Measurements from ENCODE around the gene RBM10. TPM values are rescaled to one million over a fixed set of nuclear protein-coding genes. Genes with fewer than 3 reads are reported as not detected.

RBM10 gene
- total and polyA plus RNA-seq, 9 of the 15 experiments (the other 6 are each of a cell fraction or from before 2014, with no cell fraction given) = 1.1 to 61.7 (median 31.5) TPM

DNA sequence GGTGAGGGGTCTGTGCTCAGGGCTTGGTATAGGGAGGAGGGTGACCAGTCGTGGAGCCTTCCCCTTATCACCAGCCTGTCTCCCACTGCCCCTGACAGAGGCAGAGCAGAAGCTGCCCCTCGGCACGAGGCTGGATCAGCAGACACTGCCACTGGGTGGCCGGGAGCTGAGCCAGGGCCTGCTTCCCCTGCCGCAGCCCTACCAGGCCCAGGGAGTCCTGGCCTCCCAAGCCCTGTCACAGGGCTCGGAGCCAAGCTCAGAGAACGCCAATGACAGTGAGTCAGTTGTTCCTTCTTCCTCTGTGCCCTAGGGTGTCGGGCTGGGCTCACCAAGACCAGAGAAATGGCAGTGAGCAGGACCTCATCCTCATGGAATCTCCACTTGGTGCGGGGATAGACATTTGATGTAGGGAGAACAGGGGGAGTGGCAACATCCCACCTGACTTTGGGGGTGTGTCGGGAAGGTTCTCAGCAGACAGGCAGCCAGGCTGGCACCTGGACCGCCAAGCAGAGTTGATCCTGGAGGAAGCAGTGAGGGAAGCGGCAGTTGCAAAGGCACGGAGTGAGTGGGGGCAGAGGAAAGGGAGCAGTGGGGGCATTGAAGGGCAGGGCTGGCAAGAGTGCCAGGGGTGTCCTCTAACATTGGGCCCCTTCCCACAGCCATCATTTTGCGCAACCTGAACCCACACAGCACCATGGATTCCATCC lies 34.4 kb downstream of the RBM10 start:
- Histone ChIP-seq H3K36me3 (ENCODE audit: control insufficient read depth, insufficient read depth, low read length) (peaks cover 78% of the 10 kb centered on the region; the same call in 2 of the 3 replicates), H3K9me1 (ENCODE audit: control insufficient read depth, insufficient read depth, low read length) (no peaks in the 10 kb centered on the region), H3K79me2 (ENCODE audit: control insufficient read depth, insufficient read depth, low read length) (no peaks in the 10 kb centered on the region), H3K9me3 (replicated peaks; ENCODE audit: control insufficient read depth, insufficient read depth, low read depth, low read length) (no peaks in the 10 kb centered on the region), H3K4me3 (no peak overlapping the region), H2AFZ (ENCODE audit: low read depth, low read length) (no peak overlapping the region), H3K27ac (ENCODE audit: extremely low read depth, low read depth, low read length) (no peak overlapping the region), H3K9ac (ENCODE audit: insufficient read depth in 1 of 2, low read depth in 2 of 2, low read length in 2 of 2) (no peak overlapping the region), H3K27me3 (ENCODE audit: control insufficient read depth in 2 of 2, insufficient read depth in 2 of 2, low read length in 2 of 2) (no peaks in the 10 kb centered on the region), H3K4me1 (replicated peaks in 1 of 2; ENCODE audit: control insufficient read depth in 2 of 2, insufficient read depth in 2 of 2, low read length in 2 of 2) (no peaks in the 10 kb centered on the region), H3K4me2 (ENCODE audit: insufficient read depth, low read length) (no peak overlapping the region), H4K20me1 (replicated peaks; ENCODE audit: control insufficient read depth, insufficient read depth, low read length) (peaks cover 4% of the 10 kb centered on the region; the same call in 1 of the 2 replicates)
- intact Hi-C loops (cut with micrococcal nuclease) = no loop called here
- 100% methylated on average over 5 of the region's 14 CpGs for WGBS (ENCODE audit: insufficient coverage, low coverage, missing lambda C conversion rate)
- ATAC-seq = no peak
- DNase-seq (ENCODE audit: extremely low read depth in 1 of 4, low spot score in 3 of 4) = no peak
- CTCF ChIA-PET (ENCODE audit: low intra/inter-chr PET ratio) = interaction anchor here (0.5 kb wide), 1 partner anchor 9 kb away, joined by 4 read pairs; no protein-coding TSS in a partner anchor
- no TSS peak for BruUV-seq (replicated peaks)
- no peak for FAIRE-seq
- TF ChIP-seq SRSF7 (optimal IDR thresholded peaks at IDR 0.05; ENCODE audit: low read depth, low read length) (no peak), ZNF436 (CRISPR knock-in tag; IDR thresholded peaks at IDR 0.05) (no peak), SMARCE1 (IDR thresholded peaks at IDR 0.05) (no peak), ZNF589 (CRISPR knock-in tag; IDR thresholded peaks at IDR 0.05; ENCODE audit: low read depth) (no peak), LCOR (CRISPR knock-in tag; IDR thresholded peaks at IDR 0.05) (no peak), MED1 (CRISPR knock-in tag; IDR thresholded peaks at IDR 0.05; ENCODE audit: borderline replicate concordance) (no peak), ELF1 (tag; IDR thresholded peaks at IDR 0.05) (no peak), WHSC1 (IDR thresholded peaks at IDR 0.05; ENCODE audit: low read length) (no peak), HNRNPH1 (optimal IDR thresholded peaks at IDR 0.05; ENCODE audit: low read depth, low read length) (no peak), MIER1 (IDR thresholded peaks at IDR 0.05; ENCODE audit: low read depth) (no peak)
- TF ChIP-seq, protein P1, sequence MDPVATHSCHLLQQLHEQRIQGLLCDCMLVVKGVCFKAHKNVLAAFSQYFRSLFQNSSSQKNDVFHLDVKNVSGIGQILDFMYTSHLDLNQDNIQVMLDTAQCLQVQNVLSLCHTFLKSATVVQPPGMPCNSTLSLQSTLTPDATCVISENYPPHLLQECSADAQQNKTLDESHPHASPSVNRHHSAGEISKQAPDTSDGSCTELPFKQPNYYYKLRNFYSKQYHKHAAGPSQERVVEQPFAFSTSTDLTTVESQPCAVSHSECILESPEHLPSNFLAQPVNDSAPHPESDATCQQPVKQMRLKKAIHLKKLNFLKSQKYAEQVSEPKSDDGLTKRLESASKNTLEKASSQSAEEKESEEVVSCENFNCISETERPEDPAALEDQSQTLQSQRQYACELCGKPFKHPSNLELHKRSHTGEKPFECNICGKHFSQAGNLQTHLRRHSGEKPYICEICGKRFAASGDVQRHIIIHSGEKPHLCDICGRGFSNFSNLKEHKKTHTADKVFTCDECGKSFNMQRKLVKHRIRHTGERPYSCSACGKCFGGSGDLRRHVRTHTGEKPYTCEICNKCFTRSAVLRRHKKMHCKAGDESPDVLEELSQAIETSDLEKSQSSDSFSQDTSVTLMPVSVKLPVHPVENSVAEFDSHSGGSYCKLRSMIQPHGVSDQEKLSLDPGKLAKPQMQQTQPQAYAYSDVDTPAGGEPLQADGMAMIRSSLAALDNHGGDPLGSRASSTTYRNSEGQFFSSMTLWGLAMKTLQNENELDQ (CRISPR knock-in tag; IDR thresholded peaks at IDR 0.05; ENCODE audit: borderline replicate concordance) = no peak
- TF ChIP-seq, protein P2, sequence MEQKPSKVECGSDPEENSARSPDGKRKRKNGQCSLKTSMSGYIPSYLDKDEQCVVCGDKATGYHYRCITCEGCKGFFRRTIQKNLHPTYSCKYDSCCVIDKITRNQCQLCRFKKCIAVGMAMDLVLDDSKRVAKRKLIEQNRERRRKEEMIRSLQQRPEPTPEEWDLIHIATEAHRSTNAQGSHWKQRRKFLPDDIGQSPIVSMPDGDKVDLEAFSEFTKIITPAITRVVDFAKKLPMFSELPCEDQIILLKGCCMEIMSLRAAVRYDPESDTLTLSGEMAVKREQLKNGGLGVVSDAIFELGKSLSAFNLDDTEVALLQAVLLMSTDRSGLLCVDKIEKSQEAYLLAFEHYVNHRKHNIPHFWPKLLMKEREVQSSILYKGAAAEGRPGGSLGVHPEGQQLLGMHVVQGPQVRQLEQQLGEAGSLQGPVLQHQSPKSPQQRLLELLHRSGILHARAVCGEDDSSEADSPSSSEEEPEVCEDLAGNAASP (IDR thresholded peaks at IDR 0.05) = no peak
- POLR2A ChIA-PET = no interaction called here
- in situ Hi-C loops (cut with MboI) = no loop called here
